GM19455 (cell line): ENCODE measurements around the gene MYL1.

ENCODE experiments used
- ATAC-seq: cut with Tn5 transposase; IDR thresholded peaks from one replicate; pipeline ENCODE4 v1.9.1; 2021; ENCODE audit not compliant: unreplicated experiment

Gene MYL1

DNA sequence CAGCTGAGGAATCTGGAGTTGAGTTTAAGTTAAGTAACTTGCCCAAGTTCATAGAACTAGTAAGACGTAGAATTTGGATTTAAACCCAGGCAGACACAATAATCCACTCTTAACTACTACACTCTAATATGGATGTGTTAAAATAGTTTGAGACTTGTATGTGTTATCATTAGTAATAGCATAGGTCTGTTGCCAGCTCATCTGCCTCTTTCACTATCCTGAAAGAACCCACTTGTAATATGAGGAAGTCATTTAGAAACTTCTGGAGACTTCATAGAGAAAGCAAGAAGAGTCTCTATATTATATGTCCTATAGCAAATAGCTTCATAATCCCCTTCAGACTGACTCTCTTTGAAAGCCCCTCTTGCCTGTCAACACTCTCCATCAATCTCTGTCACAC, 46.7 kb downstream of the MYL1 start:
- ATAC-seq, result no peak

DNA sequence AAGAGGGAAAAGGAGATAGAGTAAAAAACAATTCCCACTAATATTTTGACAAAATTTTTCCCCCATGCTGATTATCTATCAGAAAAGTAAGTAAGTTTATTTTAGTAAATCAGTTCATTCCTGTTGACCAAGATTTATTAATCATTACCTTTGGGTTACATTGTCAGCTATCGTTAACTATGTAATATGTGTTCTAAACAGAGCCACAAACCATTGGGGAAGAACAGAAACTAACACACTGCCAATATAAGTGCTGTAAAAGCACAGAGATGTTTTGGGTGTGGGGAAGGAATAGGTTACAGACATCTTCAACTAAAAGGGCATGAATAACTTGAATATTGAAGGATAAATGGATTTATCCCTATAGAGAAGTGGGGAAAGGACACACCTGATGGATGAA, 47.3 kb downstream of the MYL1 start:
- no peak for ATAC-seq

DNA sequence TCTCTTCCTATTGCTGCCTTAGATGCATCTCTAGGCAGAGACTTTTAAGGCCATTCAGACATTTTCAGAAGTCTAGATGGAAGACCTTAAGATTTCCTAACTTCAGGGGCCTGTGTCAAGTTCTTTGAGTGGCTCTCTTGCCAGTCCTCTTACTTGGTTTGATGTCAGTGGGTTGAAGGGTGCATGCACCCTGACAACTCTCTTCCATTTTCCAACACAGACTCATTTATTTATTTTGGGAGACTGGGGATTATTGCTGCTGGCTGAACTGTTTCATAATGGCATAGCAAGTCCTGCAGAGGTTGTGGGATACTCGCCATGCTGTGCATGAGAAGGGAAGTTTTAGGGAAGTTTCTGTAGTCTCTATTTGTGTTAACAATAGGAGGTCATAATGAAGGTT, 50.7 kb downstream of the MYL1 start:
- no peak for ATAC-seq

DNA sequence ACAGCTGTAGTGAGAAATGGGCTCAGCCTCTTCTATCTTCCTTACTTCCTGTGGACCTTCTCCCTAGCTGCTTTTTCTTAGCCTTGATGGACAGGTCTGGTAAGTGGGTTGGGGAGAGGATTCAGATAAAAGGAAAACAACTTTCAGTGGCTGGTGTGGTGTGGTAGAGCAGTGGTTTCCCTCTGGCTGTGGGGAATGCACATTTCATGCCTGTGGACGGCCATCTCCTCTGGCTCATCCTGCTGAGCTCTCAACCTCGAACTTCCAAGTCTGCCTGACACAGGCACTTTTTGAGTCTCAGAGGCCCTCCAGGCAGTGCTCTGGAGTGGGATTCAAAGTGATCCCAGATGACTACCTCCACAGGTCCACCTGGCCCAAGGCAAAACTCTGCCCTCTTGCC, 51.1 kb downstream of the MYL1 start:
- no peak for ATAC-seq

DNA sequence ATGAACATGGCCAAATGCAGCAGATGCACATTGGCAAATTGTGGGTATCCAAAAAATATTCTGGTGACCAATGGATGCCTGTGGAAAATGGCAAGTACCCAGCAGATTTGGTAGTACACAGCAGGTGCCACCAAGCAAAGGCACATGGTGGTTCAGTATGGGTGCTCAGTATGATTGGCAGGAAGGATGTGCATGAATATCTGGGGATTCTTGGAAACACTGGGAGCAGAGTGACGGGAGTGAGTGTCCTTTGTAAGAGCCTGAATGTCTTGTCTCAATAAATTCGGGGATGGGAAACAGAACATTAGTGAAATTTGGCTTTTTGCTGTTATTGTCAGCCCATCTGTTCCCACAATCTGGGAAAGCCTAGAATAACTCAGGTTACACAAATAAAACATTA, 52.9 kb downstream of the MYL1 start:
- no peak for ATAC-seq

DNA sequence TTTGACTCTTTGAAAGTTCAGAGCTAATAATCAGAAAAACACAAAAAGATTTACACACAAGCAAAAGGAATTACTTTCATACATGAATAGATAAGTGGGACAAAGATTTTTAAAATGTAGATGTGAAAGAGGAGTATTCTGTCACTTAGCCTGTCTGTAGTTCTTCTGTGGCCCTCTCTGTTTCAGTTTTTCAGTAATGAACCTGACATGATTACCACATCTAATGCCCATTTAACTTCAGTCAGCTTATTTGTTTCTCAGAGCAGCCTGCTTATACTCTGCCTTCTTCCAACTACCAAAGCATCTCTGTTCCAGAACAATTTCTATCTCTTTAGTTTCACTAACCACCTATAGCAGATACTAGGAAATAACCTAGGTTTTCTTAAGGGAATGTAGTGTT, 55.3 kb downstream of the MYL1 start:
- no peak for ATAC-seq

DNA sequence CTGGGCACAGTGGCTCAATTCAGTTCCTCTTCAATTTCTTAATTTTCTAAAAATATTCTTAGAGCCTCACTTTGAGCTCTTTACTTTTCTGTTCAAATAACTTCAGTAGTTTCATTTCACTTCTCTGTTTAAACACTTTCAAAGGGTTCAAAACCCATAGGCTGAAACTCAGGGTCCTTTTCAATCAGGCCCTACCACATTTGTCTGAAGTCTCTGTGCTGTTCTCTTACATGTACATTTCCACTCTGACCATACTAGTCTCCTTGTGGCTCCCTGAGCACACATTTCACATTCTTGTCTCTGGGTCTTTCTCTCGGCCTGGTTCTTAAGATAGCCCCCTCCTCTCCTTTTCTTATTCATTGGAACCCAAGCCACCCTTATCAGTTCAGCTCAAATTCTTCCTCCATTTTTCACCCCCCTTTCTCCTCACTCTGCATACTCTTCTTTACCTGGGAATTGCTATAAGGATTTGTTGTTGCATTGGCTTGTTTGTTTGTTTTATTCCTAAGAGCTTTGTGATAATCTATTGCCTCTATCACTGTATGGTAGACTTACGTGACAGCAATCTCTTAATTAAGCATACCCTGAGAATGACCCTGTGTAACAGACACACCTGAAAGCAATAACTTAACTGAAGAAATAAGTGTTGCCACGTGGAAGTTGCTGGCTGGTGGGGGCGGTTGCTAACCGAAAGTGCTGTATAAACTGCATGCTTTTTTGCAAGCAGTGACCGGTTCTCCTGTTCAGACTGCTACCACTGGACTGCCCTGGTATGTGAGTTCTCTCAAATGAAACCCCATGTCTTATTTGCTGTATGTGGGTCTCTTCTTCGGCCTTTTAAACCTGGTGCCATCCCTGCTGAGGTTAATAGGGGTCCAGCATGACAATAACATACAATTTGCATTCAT, 62.0 kb downstream of the MYL1 start:
- no peak for ATAC-seq

DNA sequence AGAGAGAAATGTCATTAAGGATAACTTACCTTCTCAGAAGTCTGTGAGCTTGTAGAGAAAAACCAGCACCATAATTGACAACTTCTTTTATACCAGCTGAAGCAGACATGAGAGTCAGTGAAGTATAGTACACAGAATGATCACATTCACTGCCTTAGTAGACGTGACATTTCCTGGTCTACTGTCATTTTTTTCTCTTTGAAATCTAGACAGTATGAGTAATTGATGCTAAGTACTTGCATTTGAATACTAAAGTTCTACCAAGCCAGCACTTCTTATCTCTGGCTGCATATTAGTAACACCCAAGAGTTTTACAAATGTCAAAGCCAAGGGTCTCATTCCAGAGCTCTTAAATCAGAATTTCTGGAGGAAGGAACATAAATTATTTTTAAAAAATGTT, 64.4 kb downstream of the MYL1 start:
- ATAC-seq, result no peak
